ENCODE results near the gene CLEC18C. TPM values are rescaled to one million over a fixed set of nuclear protein-coding genes. Genes with fewer than 3 reads are reported as not detected.
"Not testable (repeated sequence)": the region's sequence is repeated elsewhere in the genome, so short reads cannot be mapped to it uniquely, and the experiment has no call there.

Gene CLEC18C
- polyA plus RNA-seq (ENCODE audit: insufficient read length in 3 of 3) = 10 to 100 TPM; 65.8 to 87.1 (median 71.1) TPM
- long read RNA-seq, donor 1, transcript CLEC18C-210 (12 exons, 1,970 nt) = major isoform, 12 of 41 reads
- long read RNA-seq, donor 1, partial matches to known transcripts = 22 of 41 reads
- long read RNA-seq, donor 1, other reads (novel, unspliced or antisense) = 5 of 41 reads
- long read RNA-seq, donor 2, transcript CLEC18C-206 (10 exons, 2,876 nt) = minor isoform, 5 of 16 reads
- long read RNA-seq, donor 2, transcript CLEC18C-210 (12 exons, 1,970 nt) = major isoform, 9 of 16 reads
- long read RNA-seq, donor 2, partial matches to known transcripts = 0 of 16 reads
- long read RNA-seq, donor 2, other reads (novel, unspliced or antisense) = 0 of 16 reads
- long read RNA-seq, donor 3, transcript CLEC18C-210 (12 exons, 1,970 nt) = major isoform, 9 of 26 reads
- long read RNA-seq, donor 3, partial matches to known transcripts = 16 of 26 reads
- long read RNA-seq, donor 3, other reads (novel, unspliced or antisense) = 0 of 26 reads
- long read RNA-seq, donor 4, transcript CLEC18C-210 (12 exons, 1,970 nt) = major isoform, 19 of 36 reads
- long read RNA-seq, donor 4, partial matches to known transcripts = 13 of 36 reads
- long read RNA-seq, donor 4, other reads (novel, unspliced or antisense) = 0 of 36 reads
- long read RNA-seq, donor 5, partial matches to known transcripts = 0 of 3 reads
- long read RNA-seq, donor 5, other reads (novel, unspliced or antisense) = 0 of 3 reads
- long read RNA-seq, donor 6, transcript CLEC18C-210 (12 exons, 1,970 nt) = major isoform, 9 of 25 reads
- long read RNA-seq, donor 6, partial matches to known transcripts = 14 of 25 reads
- long read RNA-seq, donor 6, other reads (novel, unspliced or antisense) = 0 of 25 reads
- long read RNA-seq, donor 7, transcript CLEC18C-210 (12 exons, 1,970 nt) = major isoform, 16 of 16 reads
- long read RNA-seq, donor 7, partial matches to known transcripts = 0 of 16 reads
- long read RNA-seq, donor 7, other reads (novel, unspliced or antisense) = 0 of 16 reads
- long read RNA-seq, donor 8 = 0 reads
- long read RNA-seq, donor 9, transcript CLEC18C-210 (12 exons, 1,970 nt) = major isoform, 19 of 27 reads
- long read RNA-seq, donor 9, partial matches to known transcripts = 5 of 27 reads
- long read RNA-seq, donor 9, other reads (novel, unspliced or antisense) = 0 of 27 reads
- long read RNA-seq, donor 10, transcript CLEC18C-210 (12 exons, 1,970 nt) = major isoform, 5 of 18 reads
- long read RNA-seq, donor 10, partial matches to known transcripts = 8 of 18 reads
- long read RNA-seq, donor 10, other reads (novel, unspliced or antisense) = 0 of 18 reads
- long read RNA-seq, donor 11, transcript CLEC18C-210 (12 exons, 1,970 nt) = major isoform, 6 of 15 reads
- long read RNA-seq, donor 11, partial matches to known transcripts = 6 of 15 reads
- long read RNA-seq, donor 11, other reads (novel, unspliced or antisense) = 0 of 15 reads
- long read RNA-seq, donor 12, transcript CLEC18C-210 (12 exons, 1,970 nt) = major isoform, 16 of 32 reads
- long read RNA-seq, donor 12, partial matches to known transcripts = 9 of 32 reads
- long read RNA-seq, donor 12, other reads (novel, unspliced or antisense) = 0 of 32 reads
- long read RNA-seq, donor 13, partial matches to known transcripts = 18 of 24 reads
- long read RNA-seq, donor 13, other reads (novel, unspliced or antisense) = 0 of 24 reads
- long read RNA-seq, donor 14 = 0 reads
- long read RNA-seq, donor 15 = 0 reads
- long read RNA-seq, donor 16, transcript CLEC18C-210 (12 exons, 1,970 nt) = major isoform, 11 of 13 reads
- long read RNA-seq, donor 16, partial matches to known transcripts = 0 of 13 reads
- long read RNA-seq, donor 16, other reads (novel, unspliced or antisense) = 0 of 13 reads

DNA sequence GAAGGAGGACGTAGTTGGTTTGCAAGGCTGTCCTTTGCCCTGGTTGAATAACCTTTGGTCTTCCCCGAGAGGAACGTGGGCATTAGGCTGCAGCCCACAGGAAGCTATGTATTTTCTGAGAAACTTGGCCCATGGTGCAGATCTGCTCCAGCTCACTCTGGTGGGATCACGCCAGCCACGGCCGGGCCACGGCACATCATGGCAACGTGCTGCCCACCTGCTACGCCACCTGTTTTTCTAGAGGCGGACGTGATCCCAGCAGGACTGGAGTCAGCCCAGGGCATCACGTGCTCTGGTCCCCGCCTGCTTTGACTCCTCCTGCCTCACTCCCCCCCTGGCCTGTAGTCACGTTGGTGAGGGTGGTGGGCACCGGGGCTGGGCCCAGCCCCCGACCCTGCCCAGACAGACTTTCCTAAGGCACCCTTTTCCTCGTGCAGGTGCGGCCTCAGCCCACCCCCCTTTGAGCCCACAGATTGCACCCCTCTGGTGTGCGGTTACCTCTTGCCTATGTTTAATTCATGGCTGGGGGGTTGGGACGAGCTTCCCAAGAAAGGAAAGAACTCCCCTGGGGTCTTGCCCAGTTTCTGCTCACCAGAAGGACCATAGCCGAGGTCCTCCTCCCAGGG is at the start of gene CLEC18C:
Gene CLEC18C, plus strand, starts transcription at position 576 of the 626 bp plus-strand sequence. CDS start 492 bp downstream, outside the sequence.
- not testable (repeated sequence) for DNase-seq

DNA sequence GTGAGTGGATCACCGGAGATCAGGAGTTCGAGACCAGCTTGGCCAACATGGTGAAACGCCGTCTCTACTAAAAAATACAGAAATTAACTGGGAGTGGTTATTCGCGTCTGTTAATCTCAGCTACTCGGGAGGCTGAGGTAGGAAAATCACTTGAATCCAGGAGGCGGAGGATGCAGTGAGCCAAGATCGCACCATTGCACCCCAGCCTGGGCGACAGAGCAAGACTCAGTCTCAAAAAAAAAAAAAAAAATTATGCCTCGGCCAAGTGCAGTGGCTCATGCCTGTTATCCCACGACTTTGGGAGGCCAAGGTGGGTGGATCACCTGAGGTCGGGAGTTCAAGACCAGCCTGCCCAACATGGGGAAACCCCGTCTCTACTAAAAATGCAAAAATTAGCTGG is 49.8 kb upstream of the CLEC18C start:
- not testable (repeated sequence) for DNase-seq

DNA sequence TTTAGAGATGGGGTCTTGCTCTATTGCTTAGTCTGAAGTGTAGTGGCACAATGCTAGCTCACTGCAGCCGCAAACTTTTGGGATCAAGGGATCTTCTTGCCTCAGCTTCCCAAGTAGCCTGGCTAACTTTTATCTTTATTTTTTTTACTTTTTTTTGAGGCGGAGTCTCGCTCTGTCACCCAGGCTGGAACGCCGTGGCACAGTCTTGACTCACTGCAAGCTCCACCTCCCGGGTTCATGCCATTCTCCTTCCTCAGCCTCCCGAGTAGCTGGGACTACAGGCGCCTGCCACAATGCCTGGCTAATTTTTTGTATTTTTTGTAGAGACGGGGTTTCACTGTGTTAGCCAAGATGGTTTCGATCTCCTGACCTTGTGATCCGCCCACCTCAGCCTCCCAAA is 47.4 kb upstream of the CLEC18C start:
- not testable (repeated sequence) for DNase-seq

DNA sequence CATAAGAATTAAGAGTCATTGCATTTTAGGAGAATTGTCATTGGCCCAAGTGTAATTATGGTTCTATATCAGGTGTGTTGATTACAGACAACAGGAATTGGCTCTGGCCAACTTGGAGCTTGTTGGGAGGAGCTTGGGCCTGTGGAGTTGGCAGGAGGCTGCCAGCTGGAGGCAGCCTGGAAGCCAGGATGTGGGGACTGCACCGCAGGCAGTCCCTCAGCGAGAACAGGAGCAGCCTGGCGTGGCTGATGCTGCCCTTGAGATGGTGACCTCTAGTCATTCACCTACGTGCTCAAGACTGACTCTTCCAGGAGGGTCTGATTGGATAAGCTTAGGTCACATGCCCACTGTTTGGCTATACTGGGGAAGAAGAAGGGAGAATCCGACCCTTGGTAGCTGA is 45.9 kb upstream of the CLEC18C start:
- DNase-seq = not testable (repeated sequence)

DNA sequence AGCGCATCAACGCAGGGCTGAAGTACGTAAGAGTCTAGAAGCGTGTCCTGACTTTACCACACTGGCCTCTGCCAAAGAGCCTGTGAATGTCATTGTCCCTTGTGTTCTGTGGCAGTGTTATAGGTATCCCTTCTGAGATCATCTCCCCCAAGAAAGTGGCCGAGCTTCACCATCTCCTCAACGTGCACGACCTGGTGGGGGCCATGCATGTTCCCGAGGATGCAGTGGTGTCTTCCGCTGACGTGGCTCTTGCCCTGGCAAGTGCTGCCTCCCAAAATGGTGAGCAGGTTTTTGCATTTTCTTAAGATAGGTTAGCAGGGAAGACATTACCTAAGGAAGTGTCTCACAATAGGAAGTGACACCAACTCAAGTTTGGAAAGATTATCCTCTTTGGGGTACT is 44.7 kb upstream of the CLEC18C start:
- not testable (repeated sequence) for DNase-seq

GRCh38 chr16:70135796-70136195 is 37.8 kb upstream of the CLEC18C start:
- DNase-seq = not testable (repeated sequence)

DNA sequence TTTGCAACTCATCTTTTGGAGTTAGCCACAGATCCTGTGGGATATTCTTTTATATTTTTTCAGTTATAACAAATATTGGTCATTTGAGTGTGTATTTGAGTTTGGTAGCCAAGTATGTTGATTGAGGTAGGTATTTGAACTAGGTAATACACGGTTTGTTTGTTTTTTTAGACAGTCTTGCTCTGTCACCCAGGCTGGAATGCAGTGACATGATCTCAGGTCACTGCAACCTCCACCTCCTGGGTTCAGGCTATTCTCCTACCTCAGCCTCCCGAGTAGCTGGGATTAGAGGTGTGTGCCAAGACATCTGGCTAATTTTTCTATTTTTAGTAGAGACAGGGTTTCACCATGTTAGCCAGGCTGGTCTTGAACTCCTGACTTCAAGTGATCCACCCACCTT is 37.0 kb upstream of the CLEC18C start:
- DNase-seq = not testable (repeated sequence)

DNA sequence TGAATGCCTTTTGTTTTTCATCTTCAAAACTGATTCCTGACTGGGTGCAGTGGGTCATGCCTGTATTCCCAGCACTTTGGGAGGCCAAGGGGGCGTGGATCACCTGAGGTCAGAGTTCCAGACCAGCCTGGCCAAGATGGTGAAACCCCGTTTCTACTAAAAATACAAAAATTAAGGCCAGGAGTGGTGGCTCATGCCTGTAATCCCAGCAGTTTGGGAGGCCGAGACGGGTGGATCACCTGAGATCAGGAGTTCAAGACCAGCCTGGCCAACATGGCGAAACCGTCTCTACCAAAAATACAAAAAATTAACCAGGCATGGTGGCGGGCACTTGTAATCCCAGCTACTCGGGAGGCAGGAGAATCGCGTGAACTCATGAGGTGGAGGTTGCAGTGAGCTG is 30.8 kb upstream of the CLEC18C start:
- not testable (repeated sequence) for DNase-seq

DNA sequence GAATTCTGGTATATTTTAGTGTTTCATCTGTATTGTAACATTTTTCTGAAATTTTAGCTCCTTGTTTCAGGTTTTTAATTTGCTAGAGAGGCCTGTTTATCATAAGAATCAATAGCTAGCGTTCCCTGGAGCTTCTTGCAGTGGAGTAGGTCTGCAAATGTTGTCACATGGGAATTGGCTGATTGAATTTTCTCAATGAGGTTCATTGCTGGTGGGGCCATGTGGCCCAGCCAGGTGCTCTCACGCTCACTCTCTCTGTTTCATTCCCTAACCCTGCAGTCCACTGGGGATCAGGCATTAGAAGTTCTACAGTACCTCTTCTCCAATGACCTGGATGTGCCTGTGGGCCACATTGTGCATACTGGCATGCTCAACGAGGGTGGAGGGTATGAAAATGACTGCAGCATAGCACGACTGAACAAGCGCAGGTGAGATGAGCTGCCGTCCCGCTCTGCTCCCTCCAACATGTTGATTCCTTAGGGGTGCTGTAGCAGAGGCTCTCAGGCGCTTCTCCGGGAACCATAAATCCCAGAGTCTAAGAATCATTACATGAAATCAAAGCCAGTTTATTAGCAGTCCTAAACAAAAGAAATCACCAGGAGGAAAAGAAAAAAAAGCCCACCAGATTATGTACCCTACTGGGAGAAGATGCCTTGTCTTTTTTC is 30.2 kb upstream of the CLEC18C start:
- not testable (repeated sequence) for DNase-seq

DNA sequence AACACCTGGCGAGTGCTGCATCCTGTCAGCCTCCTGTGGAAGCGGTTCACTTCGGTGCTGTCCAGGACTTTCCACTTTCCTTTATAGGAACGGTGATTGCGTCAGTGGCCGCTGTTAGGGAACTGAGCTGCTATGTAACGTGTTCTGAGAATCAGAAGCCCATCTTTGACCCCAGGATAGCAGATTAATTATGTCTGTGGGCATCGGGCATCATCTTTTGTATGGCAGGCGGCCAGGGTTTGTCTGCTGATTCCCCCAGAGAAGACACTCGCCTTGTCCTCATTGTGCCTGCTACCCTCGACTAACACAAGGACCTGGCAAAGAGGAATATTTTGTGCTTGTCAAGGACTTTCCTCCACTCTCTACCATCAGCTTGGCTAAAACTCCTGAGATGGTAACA is 25.7 kb upstream of the CLEC18C start:
- DNase-seq = not testable (repeated sequence)

- DNase-seq = not testable (repeated sequence)
Measured at GRCh38 chr16:70148453-70148852, 25.1 kb upstream of the CLEC18C start.

GRCh38 chr16:70149296-70149695 is 24.3 kb upstream of the CLEC18C start:
- not testable (repeated sequence) for DNase-seq

GRCh38 chr16:70151391-70151790 is 22.2 kb upstream of the CLEC18C start:
- no peak for DNase-seq

- no peak for DNase-seq
Measured at GRCh38 chr16:70151941-70152509, 21.6 kb upstream of the CLEC18C start.

GRCh38 chr16:70152578-70153302 is 20.8 kb upstream of the CLEC18C start:
- DNase-seq = no peak

- DNase-seq = not testable (repeated sequence)
Measured at GRCh38 chr16:70154736-70155135, 18.9 kb upstream of the CLEC18C start.

DNA sequence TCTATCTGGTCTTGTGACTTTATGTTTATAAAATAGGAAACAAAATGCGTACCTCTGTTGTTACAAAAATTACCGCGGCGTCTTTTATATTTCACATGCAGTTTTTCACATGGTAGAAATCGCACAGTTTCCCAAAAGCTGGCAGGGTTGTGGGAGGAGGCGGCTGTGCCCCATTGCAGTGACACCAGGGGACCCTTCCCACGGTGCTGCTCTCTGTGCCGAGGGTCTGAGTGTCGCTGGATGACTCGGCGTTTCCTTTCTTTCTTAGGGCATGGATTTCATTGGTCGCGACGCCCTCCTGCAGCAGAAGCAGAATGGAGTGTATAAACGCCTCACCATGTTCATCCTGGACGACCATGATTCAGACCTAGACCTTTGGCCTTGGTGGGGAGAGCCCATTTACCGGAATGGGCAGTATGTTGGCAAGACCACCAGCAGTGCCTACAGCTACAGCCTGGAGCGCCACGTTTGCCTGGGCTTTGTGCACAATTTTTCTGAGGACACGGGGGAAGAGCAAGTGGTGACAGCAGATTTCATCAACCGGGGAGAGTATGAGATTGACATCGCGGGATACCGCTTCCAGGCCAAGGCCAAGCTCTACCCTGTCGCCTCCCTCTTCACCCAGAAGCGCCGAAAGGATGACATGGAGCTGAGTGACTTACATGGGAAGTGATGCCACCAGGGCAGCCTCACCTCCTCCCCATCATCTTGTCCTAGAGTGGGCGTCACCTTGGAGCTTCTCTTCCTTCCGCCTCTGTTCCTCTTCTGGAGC is 17.2 kb upstream of the CLEC18C start:
- DNase-seq = no peak

- DNase-seq = no peak
Measured at GRCh38 chr16:70157105-70157476, 16.5 kb upstream of the CLEC18C start.
